Middle frontal gyrus (tissue), 1 donor: ENCODE measurements around the gene PRKD1.

Experiments used
- DNase-seq: peaks from one replicate; pipeline ENCODE4 v3.0.0-alpha.2; 2015; ENCODE audit warnings: low spot score; ENCODE audit errors: extremely low spot score

The PRKD1 gene

DNA sequence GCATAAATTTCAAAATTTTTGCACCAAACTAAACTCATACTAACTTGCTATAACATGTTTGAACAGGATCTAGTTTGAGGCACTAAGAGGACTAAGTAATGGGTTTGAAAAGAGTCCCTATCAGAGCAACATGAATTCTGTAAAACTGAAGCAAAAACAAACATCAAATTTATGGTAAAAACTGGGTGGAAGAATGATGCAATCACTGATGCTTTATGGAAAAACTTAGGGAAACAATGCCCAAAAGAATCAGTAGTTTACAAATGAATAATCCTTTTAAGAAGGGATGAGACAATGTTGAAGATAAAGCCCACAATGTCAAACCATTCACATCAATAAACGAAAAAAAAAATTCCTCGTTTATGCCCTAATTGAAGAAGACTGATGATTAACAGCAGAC, 88.9 kb downstream of the PRKD1 start:
- DNase-seq, result no peak

GRCh38 chr14:29836395-29836794, 91.3 kb downstream of the PRKD1 start:
- DNase-seq, result no peak

DNA sequence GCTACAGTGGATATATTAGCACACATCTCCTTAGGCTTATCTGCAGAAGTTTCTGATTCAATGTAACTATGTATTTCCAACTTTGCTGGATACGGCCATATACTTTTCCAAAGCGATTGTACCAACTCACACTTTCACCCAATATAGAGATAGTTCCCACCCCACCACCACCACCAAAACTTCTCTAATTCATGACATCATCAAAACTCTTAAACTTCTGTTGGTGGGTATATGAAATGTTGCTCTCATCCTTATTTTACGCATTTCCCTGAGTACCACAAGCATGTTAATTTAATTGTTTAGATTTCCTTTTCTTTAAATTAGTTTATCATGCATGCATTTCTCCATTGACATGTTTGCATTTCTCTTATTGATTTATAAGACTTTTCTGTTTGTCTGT, 95.6 kb downstream of the PRKD1 start:
- no peak for DNase-seq

DNA sequence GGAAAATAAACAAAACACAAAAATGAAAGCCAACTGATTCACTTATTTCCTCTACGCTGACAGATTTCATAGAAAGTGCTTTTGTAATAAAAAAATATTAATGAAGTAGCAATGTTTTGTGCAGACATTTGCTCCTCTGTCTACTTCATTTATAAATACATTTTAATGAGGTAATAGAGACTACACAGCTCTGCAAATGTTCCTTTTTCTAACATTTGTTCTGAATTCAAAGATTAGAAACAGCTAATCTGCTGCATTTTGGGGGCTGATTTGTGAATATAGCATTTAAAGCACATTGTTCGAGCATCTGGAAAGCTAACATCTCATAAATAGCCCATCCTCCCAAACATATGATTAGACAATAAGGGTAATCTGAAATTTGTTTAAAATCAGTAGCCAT, 97.8 kb downstream of the PRKD1 start:
- no peak for DNase-seq

- DNase-seq, result no peak
These were observed 103.8 kb downstream of the PRKD1 start for GRCh38 chr14:29823816-29824215.

DNA sequence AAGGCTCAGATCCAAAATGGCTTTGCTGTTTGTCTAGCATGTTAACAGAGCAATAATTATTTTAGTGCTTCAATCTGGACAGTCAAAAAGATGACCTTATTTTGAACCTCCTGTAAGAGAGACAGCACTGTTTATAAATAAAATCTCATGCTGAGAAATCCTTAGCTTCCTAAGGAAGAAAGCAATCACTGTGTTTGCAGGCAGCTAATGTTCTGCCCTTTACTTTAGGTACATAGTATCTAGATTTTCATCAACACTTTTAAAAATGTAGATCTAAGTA, 105.3 kb downstream of the PRKD1 start:
- DNase-seq, result no peak

GRCh38 chr14:29821661-29822429, 105.8 kb downstream of the PRKD1 start:
- DNase-seq, result no peak

DNA sequence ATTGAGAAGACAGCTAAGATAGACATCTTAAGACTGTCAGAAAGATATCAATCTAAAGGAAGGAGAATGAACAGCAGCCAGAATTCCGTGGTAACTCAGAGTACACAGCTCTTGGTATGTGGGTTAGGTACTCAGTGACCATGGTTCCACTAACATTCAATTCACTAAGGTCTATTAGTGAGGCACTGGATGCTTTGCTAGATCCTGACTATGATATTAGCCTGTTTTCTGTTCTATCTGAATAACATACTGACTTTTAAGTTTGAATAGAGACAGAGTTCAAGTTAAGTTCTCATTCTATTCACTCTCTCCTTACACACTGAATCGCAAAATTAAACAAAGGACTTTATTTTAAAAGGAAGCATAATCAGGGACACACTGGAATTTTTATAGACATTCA, 106.4 kb downstream of the PRKD1 start:
- DNase-seq, result no peak

GRCh38 chr14:29820785-29821184, 106.9 kb downstream of the PRKD1 start:
- no peak for DNase-seq

DNA sequence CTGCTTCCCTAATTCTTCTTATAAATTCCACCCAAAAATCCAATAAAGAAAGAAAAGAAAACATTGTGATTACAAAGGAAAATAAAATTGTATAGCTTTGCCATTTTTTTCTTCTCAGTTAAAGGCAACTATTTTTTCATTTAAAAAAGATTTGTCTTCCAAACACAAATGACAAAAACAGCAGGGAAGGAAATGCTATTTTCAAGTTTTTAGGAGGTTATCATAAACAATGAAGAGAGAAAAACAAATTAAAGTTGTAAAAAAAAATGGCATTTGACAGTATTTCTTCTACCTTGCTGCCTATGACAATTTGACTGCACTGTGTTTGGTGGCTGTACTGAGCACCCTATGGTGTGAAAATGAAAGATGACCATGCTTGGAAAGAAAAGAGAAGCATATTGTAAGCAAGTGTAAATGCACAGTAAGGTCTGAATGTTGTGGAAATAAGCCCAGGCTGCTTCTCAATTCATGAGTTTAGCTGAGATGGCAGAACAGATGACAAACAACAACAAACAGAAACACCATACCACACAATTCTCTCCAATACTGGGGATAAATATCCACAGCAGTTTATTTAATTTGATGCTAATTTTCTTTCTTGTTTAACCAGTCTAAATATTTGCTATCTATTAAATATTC, 109.8 kb downstream of the PRKD1 start:
- DNase-seq, result no peak

GRCh38 chr14:29815016-29815674, 112.5 kb downstream of the PRKD1 start:
- DNase-seq, result no peak

DNA sequence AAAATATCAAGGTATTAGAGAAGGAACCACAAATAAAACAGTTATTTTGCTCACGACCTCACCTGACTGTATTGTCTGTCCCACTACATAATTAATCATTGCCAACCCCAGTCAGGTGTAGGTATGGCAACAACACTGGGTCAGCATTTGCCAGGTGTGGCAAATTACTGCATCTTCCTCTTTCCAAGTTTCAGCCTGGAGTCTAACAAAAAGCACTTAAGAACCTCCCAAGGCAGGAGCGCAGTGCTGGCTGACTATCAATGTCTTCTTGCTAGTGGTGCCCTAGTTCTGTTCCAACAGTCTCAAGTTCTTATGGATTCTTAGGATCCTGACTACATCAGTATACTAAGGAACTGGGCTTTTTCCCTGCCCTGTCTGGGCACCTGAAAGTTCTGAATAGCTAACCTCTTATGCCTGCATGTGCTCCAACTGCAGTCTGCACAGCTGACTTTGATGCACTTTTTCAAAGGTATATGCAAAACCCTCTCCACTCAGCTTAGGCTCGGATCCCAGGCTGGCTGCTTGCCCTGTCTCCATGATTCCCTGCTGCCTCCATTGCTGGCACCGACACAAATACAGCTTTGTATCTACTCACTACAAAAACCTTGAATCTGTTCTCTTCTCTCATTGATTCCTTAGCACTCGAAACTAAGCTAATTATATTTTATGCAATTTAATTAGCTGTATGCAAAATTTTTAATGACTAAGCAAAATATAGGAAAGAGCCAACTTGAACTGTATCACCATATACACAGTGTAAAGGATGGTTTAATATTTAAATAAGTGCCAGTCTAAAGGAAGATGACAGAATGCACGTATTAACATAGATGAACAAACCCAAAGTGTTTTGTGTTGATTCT, 113.3 kb downstream of the PRKD1 start:
- DNase-seq, result peak; percentile 68

DNA sequence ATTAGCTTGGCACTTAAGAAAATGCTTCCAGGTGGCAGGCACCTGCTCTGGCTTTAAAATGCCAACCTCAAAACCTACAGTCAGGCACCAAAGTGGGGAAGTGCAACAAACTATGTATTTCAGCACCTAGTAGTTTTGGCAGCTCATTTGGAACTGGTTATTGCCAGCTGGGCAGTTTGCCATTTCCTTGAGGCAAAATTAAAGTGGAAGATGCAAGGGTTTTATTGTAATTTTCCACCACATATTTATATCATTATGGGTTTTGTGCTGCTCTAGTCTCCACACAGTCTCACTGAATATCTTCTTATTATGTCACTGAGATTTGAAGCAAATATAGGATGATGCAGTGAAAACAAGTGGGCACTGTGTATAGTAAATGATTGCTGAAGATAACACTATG, 117.0 kb downstream of the PRKD1 start:
- DNase-seq, result peak; percentile 37

DNA sequence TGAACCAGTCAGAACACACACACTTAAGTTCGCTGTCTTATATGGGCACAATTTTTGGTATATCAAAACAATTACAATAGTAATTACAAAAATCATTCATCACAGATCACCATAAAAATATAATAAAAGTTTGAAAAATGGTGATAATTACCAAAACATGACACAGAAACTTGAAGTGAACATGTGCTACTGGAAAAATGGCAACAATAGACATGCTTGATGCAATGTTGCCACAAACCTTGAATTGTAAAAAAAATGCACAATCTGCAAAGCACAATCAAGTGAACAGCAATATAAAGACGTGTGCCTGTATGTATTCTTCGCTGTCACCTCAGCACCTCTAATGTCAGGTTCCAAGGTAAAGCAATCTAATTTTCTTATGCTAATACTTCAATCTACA, 117.6 kb downstream of the PRKD1 start:
- DNase-seq, result no peak

GRCh38 chr14:29806124-29806517, 121.5 kb downstream of the PRKD1 start:
- DNase-seq, result no peak

DNA sequence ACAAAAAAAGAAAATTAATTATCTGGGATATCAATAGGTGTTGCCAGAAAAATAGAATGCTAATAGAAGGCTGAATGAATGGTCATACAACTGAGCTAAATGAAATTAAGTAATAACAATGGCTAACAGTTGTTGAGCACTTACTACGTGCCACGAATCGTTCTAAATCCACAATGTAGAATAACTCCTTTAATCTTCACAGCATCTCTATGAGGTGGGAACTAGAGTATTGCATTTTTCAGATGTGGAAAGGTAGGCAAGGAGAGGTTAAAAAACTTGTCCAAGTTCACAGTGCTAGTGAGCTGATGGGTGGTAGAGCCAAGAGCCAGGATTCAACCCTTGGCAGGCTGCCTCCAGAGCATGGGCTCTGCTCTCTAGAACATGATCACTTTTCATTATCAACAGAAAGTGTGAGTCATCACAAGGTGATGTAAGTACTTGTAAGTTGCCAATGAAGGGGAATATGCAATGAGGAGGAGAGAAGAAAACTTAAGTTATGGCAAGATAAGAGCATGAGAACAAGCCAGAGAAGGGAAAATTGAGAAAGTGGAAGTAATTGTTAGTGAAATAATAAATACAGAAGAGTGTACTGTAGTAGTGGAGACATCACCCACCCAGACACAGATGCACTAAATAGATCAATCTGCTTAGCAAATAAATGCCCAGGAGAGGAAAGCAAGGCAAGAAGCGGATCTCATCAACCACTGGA, 122.1 kb downstream of the PRKD1 start:
- DNase-seq, result no peak

- DNase-seq, result no peak
These were observed 123.0 kb downstream of the PRKD1 start for GRCh38 chr14:29804481-29805266.

DNA sequence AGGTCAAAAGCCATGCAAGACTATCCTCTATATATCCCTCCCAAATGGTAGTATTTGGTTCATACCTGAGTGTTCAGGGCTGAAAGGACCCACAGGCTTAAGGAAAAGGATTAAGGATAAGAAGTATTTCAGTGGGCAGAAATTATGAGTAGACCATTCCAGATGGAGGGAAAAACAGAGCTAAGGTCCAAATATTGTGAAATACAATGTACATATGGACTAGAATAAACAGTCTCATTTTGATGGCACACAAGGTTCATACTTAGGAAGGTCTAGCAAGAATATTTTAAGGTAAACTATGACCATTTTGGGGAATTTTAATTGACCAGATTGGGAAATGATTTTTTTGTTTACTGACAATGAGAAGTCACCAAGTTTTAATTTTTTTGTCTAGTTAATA, 124.6 kb downstream of the PRKD1 start:
- no peak for DNase-seq

- no peak for DNase-seq
These were observed 125.4 kb downstream of the PRKD1 start for GRCh38 chr14:29802211-29802610.

GRCh38 chr14:29800961-29801360, 126.7 kb downstream of the PRKD1 start:
- DNase-seq, result no peak
